WTC11 (cell line): ENCODE results near the gene CHST1. TPM values are rescaled to one million over a fixed set of nuclear protein-coding genes. Genes with fewer than 3 reads are reported as not detected.

Source experiments
- ATAC-seq: fragments of 200-7000 bp; cut with Tn5 transposase; 2 replicates; pipeline ENCODE4 v1.10.0; 2021; ENCODE audit warnings: mild to moderate bottlenecking, moderate library complexity
- CTCF ChIA-PET: fragments of 300-600 bp; sonication (Branson Sonifier 250); formaldehyde crosslinking; loops from one replicate; lab custom pipeline; 2021; ENCODE audit warnings: antibody characterized with exemption; lab: Charles Lee
- POLR2A ChIA-PET: fragments of 350-600 bp; sonication (Branson Sonifier 250); formaldehyde crosslinking; loops from one replicate; lab custom pipeline; 2021; ENCODE audit warnings: antibody characterized with exemption; lab: Charles Lee
- DNase-seq: peaks from one replicate; pipeline ENCODE4 v3.0.0; 2021; ENCODE audit warnings: low spot score
- H3K27ac Mint-ChIP-seq: 2 replicates; pipeline ENCODE4 v1.8.0; 2021; ENCODE audit warnings: mixed read lengths
- H3K27me3 Mint-ChIP-seq: 2 replicates; pipeline ENCODE4 v1.8.0; 2021; ENCODE audit warnings: low read depth, mild to moderate bottlenecking, moderate library complexity, mixed read lengths
- H3K36me3 Mint-ChIP-seq: 2 replicates; pipeline ENCODE4 v1.8.0; 2021; ENCODE audit warnings: mixed read lengths
- H3K4me1 Mint-ChIP-seq: 2 replicates; pipeline ENCODE4 v1.8.0; 2022; ENCODE audit warnings: mixed read lengths
- H3K4me3 Mint-ChIP-seq: 2 replicates; pipeline ENCODE4 v1.8.0; 2021; ENCODE audit warnings: mild to moderate bottlenecking, moderate library complexity, mixed read lengths
- H3K9me3 Mint-ChIP-seq: 2 replicates; pipeline ENCODE4 v1.8.0; 2021; ENCODE audit warnings: mixed read lengths
- AR ChIP-seq: fragments of 250-450 bp; sonication (Bioruptor Pico); IDR thresholded peaks from 2 replicates; pipeline ENCODE4 v1.9.0; 2021; ENCODE audit warnings: mild to moderate bottlenecking
- ARID4B ChIP-seq: sonication (generic); formaldehyde crosslinking; IDR thresholded peaks from 2 replicates; pipeline ENCODE4 v1.8.0; 2023; ENCODE audit warnings: missing genetic modification reagents, mild to moderate bottlenecking, borderline replicate concordance
- ATF3 ChIP-seq: sonication (generic); formaldehyde crosslinking; conservative IDR thresholded peaks from 2 replicates; pipeline ENCODE4 v1.8.1; 2022; ENCODE audit warnings: mild to moderate bottlenecking, missing genetic modification reagents
- CDX4 ChIP-seq: fragments of 250-450 bp; sonication (Bioruptor Pico); IDR thresholded peaks from 2 replicates; pipeline ENCODE4 v1.9.0; 2021; ENCODE audit warnings: moderate library complexity, mild to moderate bottlenecking, inconsistent platforms, borderline replicate concordance
- MXD4 ChIP-seq: fragments of 250-450 bp; sonication (Bioruptor Pico); IDR thresholded peaks from 2 replicates; pipeline ENCODE4 v1.8.0; 2021; ENCODE audit warnings: mild to moderate bottlenecking, moderate library complexity, borderline replicate concordance
- NFE2L1 ChIP-seq: sonication (generic); formaldehyde crosslinking; IDR thresholded peaks from 2 replicates; pipeline ENCODE4 v1.8.1; 2023; ENCODE audit warnings: missing genetic modification reagents
- NR2C2 ChIP-seq: sonication (generic); formaldehyde crosslinking; IDR thresholded peaks from 2 replicates; pipeline ENCODE4 v1.8.0; 2022; ENCODE audit warnings: mild to moderate bottlenecking, missing genetic modification reagents
- RELA ChIP-seq: sonication (generic); formaldehyde crosslinking; IDR thresholded peaks from 2 replicates; pipeline ENCODE4 v1.8.1; 2022; ENCODE audit warnings: missing genetic modification reagents, mild to moderate bottlenecking, borderline replicate concordance
- SOX15 ChIP-seq: fragments of 250-450 bp; sonication (Bioruptor Pico); IDR thresholded peaks from 2 replicates; pipeline ENCODE4 v1.9.0; 2021; ENCODE audit warnings: mild to moderate bottlenecking
- ZBTB21 ChIP-seq: sonication (generic); formaldehyde crosslinking; IDR thresholded peaks from 2 replicates; pipeline ENCODE4 v1.8.1; 2023; ENCODE audit warnings: mild to moderate bottlenecking, missing genetic modification reagents, borderline replicate concordance
- ZNF219 ChIP-seq: sonication (generic); formaldehyde crosslinking; IDR thresholded peaks from 2 replicates; pipeline ENCODE4 v1.8.0; 2023; ENCODE audit warnings: missing genetic modification reagents, mild to moderate bottlenecking, borderline replicate concordance
- ZNF232 ChIP-seq: sonication (generic); formaldehyde crosslinking; IDR thresholded peaks from 2 replicates; pipeline ENCODE4 v1.8.0; 2022; ENCODE audit warnings: mild to moderate bottlenecking, missing genetic modification reagents
- ZNF425 ChIP-seq: fragments of 250-450 bp; sonication (Bioruptor Pico); conservative IDR thresholded peaks from 2 replicates; pipeline ENCODE4 v1.9.0; 2021; ENCODE audit warnings: mild to moderate bottlenecking
- ZNF512 ChIP-seq: sonication (generic); formaldehyde crosslinking; IDR thresholded peaks from 2 replicates; pipeline ENCODE4 v1.8.1; 2022; ENCODE audit warnings: missing genetic modification reagents, borderline replicate concordance
- total RNA-seq: library from RNA; stranded (reverse); gene quantifications from 3 replicates; pipeline ENCODE4 v1.2.3, GENCODE V29; 2021

Gene CHST1
- total RNA-seq, 1 experiment from 2014 or later: 2.4 TPM

GRCh38 chr11:45660729-45661438, 4.5 kb downstream of the CHST1 start:
- DNase-seq: no peak
- no peak overlapping the region; the same call in 1 of the 2 replicates for H3K4me3 Mint-ChIP-seq
- TF ChIP-seq ZNF219 (CRISPR knock-in tag) (no peak), ZNF512 (CRISPR knock-in tag) (no peak), ZNF425 (CRISPR knock-in tag) (no peak), CDX4 (CRISPR knock-in tag) (no peak), MXD4 (CRISPR knock-in tag) (no peak), AR (CRISPR knock-in tag) (no peak), ZNF232 (CRISPR knock-in tag) (no peak), NR2C2 (CRISPR knock-in tag) (no peak), RELA (CRISPR knock-in tag) (no peak), SOX15 (no peak), ZBTB21 (CRISPR knock-in tag) (no peak), ARID4B (CRISPR knock-in tag) (no peak), NFE2L1 (no peak), ATF3 (CRISPR knock-in tag) (no peak)
- TF ChIP-seq, all 79 proteins: peak for 0
- peak overlapping the region; percentile 41; the same call in 1 of the 2 replicates for H3K27ac Mint-ChIP-seq
- no peaks in the 10 kb centered on the region for H3K9me3 Mint-ChIP-seq
- H3K27me3 Mint-ChIP-seq: peaks cover 31% of the 10 kb centered on the region
- H3K36me3 Mint-ChIP-seq: no peaks in the 10 kb centered on the region
- POLR2A ChIA-PET: no interaction called here
- CTCF ChIA-PET: interaction anchor here (0.7 to 13.5 kb wide), 4 partner anchors 111 to 409 kb away, joined by 3 to 184 read pairs (median 4); no protein-coding TSS in a partner anchor
- no peak for ATAC-seq
- peaks cover 36% of the 10 kb centered on the region for H3K4me1 Mint-ChIP-seq
